Measurements from ENCODE around the gene MED25.

DNA sequence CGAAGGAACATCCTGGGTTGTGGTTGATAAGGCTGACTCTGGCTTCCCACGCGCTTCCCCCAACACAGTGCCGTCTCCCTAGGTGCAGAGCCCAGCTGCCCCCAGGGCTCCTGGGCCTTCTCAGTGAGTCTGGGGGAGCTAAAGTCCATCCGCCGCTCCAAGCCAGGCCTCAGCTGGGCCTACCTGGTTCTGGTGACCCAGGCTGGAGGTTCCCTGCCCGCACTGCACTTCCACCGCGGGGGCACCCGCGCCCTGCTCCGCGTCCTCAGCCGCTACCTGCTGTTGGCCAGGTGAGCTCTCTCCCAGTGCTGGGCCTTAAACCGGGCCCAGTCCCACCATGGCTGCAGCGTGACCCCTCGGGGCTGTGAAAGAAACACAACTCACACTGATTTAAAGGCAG, 63.1 kb downstream of the MED25 start:
- TF ChIP-seq, protein P1, sequence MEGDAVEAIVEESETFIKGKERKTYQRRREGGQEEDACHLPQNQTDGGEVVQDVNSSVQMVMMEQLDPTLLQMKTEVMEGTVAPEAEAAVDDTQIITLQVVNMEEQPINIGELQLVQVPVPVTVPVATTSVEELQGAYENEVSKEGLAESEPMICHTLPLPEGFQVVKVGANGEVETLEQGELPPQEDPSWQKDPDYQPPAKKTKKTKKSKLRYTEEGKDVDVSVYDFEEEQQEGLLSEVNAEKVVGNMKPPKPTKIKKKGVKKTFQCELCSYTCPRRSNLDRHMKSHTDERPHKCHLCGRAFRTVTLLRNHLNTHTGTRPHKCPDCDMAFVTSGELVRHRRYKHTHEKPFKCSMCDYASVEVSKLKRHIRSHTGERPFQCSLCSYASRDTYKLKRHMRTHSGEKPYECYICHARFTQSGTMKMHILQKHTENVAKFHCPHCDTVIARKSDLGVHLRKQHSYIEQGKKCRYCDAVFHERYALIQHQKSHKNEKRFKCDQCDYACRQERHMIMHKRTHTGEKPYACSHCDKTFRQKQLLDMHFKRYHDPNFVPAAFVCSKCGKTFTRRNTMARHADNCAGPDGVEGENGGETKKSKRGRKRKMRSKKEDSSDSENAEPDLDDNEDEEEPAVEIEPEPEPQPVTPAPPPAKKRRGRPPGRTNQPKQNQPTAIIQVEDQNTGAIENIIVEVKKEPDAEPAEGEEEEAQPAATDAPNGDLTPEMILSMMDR (IDR thresholded peaks at IDR 0.05; ENCODE audit: insufficient read depth, low read length, poor library complexity, severe bottlenecking): no peak
- TF ChIP-seq EZH2phosphoT487 (conservative IDR thresholded peaks at IDR 0.05; ENCODE audit: low read length): no peak
